Nephron progenitor cell (in vitro differentiated cells): ENCODE results near the gene CNTN5.
"Not testable (repeated sequence)": the region's sequence is repeated elsewhere in the genome, so short reads cannot be mapped to it uniquely, and the experiment has no call there.

Experiments used
- DNase-seq: peaks from one replicate; pipeline ENCODE4 v3.0.0; 2021
- H3K27ac Mint-ChIP-seq: 2 replicates; pipeline ENCODE4 v1.8.0; 2021; ENCODE audit warnings: mild to moderate bottlenecking, moderate library complexity, mixed read lengths
- H3K27me3 Mint-ChIP-seq: 2 replicates; pipeline ENCODE4 v1.8.0; 2021; ENCODE audit warnings: mild to moderate bottlenecking, low read depth, mixed read lengths; ENCODE audit not compliant: poor library complexity
- H3K36me3 Mint-ChIP-seq: 2 replicates; pipeline ENCODE4 v1.8.0; 2021; ENCODE audit warnings: low read depth, mixed read lengths
- H3K4me1 Mint-ChIP-seq: 2 replicates; pipeline ENCODE4 v1.8.0; 2021; ENCODE audit warnings: mixed read lengths
- H3K4me3 Mint-ChIP-seq: 2 replicates; pipeline ENCODE4 v1.8.0; 2021; ENCODE audit warnings: mild to moderate bottlenecking, moderate library complexity, mixed read lengths
- H3K9me3 Mint-ChIP-seq: 2 replicates; pipeline ENCODE4 v1.8.0; 2021; ENCODE audit warnings: mild to moderate bottlenecking, moderate library complexity, mixed read lengths
- CTCF ChIP-seq: fragments of 200-600 bp; sonication (generic); IDR thresholded peaks from 2 replicates; pipeline ENCODE4 v1.5.0; 2021; ENCODE audit warnings: antibody characterized with exemption

Gene CNTN5

GRCh38 chr11:99080154-99080553, 59.4 kb downstream of the CNTN5 start:
- Mint-ChIP-seq H3K4me3 (no peak overlapping the region), H3K27ac (no peak overlapping the region)

GRCh38 chr11:99098258-99098657, 77.5 kb downstream of the CNTN5 start:
- peaks cover 19% of the 10 kb centered on the region for H3K9me3 Mint-ChIP-seq
- TF ChIP-seq CTCF = no peak
- H3K36me3 Mint-ChIP-seq = no peaks in the 10 kb centered on the region
- H3K4me3 Mint-ChIP-seq = no peak overlapping the region
- no peaks in the 10 kb centered on the region for H3K27me3 Mint-ChIP-seq
- DNase-seq = no peak
- no peaks in the 10 kb centered on the region for H3K4me1 Mint-ChIP-seq
- no peak overlapping the region for H3K27ac Mint-ChIP-seq

More at GRCh38 chr11:99080154-99080553, 59.4 kb downstream of the CNTN5 start:
- no peaks in the 10 kb centered on the region for H3K27me3 Mint-ChIP-seq
- DNase-seq = no peak
- TF ChIP-seq CTCF = no peak
- no peaks in the 10 kb centered on the region for H3K36me3 Mint-ChIP-seq
- H3K4me1 Mint-ChIP-seq = peaks cover 10% of the 10 kb centered on the region
- H3K9me3 Mint-ChIP-seq = no peaks in the 10 kb centered on the region

DNA sequence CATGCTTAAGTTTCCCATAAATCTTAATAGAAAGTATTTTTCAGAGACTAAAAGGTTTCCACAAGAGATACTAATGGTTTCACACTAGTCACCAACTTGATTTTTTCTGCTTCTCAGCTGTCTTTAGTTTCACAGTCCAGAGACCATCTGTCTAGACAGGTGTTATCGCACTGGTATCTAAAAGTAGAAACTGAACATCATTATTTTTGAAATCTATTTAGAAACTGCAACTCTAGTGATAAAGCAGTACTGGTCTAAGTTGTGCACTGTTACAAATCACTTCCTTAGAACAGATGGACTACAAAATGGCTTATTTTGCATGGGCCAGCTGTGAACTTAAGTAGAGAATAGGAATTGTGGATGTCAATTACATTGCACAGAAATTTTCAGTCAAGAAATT, 78.0 kb downstream of the CNTN5 start:
- no peak for TF ChIP-seq CTCF
- Mint-ChIP-seq H3K4me1 (no peaks in the 10 kb centered on the region), H3K36me3 (no peaks in the 10 kb centered on the region), H3K27me3 (no peaks in the 10 kb centered on the region), H3K9me3 (peaks cover 19% of the 10 kb centered on the region), H3K4me3 (no peak overlapping the region), H3K27ac (no peak overlapping the region)
- DNase-seq = no peak

GRCh38 chr11:99117603-99118002, 96.9 kb downstream of the CNTN5 start:
- Mint-ChIP-seq H3K9me3 (peaks cover 4% of the 10 kb centered on the region), H3K4me3 (no peak overlapping the region), H3K27ac (no peak overlapping the region), H3K4me1 (no peaks in the 10 kb centered on the region), H3K36me3 (no peaks in the 10 kb centered on the region), H3K27me3 (peaks cover 12% of the 10 kb centered on the region)
- TF ChIP-seq CTCF = no peak
- DNase-seq = no peak

- H3K4me1 Mint-ChIP-seq, H3K4me3 Mint-ChIP-seq, H3K9me3 Mint-ChIP-seq, DNase-seq, H3K27me3 Mint-ChIP-seq, H3K27ac Mint-ChIP-seq, H3K36me3 Mint-ChIP-seq: not testable (repeated sequence)
Observed at GRCh38 chr11:99133862-99134261, 113.1 kb downstream of the CNTN5 start.

DNA sequence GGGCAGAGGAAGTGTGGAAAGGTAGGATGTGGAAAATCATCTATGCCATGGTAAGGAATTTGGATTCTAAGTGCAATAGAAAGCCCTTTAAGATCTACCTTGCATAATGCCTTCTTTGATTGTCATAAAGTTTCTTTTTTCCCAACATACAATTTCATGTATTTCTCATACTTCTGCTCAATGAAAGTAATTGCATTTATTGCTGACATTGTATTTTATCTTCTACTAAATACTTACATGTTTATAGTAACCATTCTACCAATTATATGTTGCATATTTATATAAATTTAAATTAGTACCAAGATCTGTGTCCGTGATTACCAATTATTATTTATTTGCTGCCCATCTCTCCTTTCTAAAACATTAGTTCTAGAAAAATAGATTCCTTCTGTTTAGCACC, 114.8 kb downstream of the CNTN5 start:
- Mint-ChIP-seq H3K4me1 (no peaks in the 10 kb centered on the region), H3K36me3 (no peaks in the 10 kb centered on the region), H3K27me3 (peaks cover 4% of the 10 kb centered on the region), H3K4me3 (no peak overlapping the region), H3K27ac (no peak overlapping the region), H3K9me3 (peaks cover 3% of the 10 kb centered on the region)
- no peak for TF ChIP-seq CTCF
- DNase-seq = no peak
